Endothelial cell (in vitro differentiated cells): ENCODE measurements around the gene PBRM1. TPM values are rescaled to one million over a fixed set of nuclear protein-coding genes. Genes with fewer than 3 reads are reported as not detected.

Experiments used
- DNase-seq: peaks from one replicate; pipeline ENCODE4 v3.0.0; 2021; ENCODE audit warnings: low spot score
- H3K27ac Mint-ChIP-seq: one replicate; pipeline ENCODE4 v1.8.0; 2021; ENCODE audit warnings: mixed read lengths, inconsistent platforms; ENCODE audit not compliant: unreplicated experiment
- H3K27me3 Mint-ChIP-seq: one replicate; pipeline ENCODE4 v1.8.0; 2021; ENCODE audit warnings: mild to moderate bottlenecking, moderate library complexity, mixed read lengths, inconsistent platforms; ENCODE audit not compliant: unreplicated experiment
- H3K36me3 Mint-ChIP-seq: one replicate; pipeline ENCODE4 v1.8.0; 2021; ENCODE audit warnings: mild to moderate bottlenecking, low read depth, mixed read lengths, inconsistent platforms; ENCODE audit not compliant: unreplicated experiment
- H3K4me1 Mint-ChIP-seq: one replicate; pipeline ENCODE4 v1.8.0; 2021; ENCODE audit warnings: mild to moderate bottlenecking, mixed read lengths, inconsistent platforms; ENCODE audit not compliant: unreplicated experiment
- H3K4me3 Mint-ChIP-seq: one replicate; pipeline ENCODE4 v1.8.0; 2021; ENCODE audit warnings: mild to moderate bottlenecking, mixed read lengths, inconsistent platforms; ENCODE audit not compliant: unreplicated experiment
- H3K9me3 Mint-ChIP-seq: one replicate; pipeline ENCODE4 v1.8.0; 2021; ENCODE audit warnings: mixed read lengths, inconsistent platforms; ENCODE audit not compliant: unreplicated experiment
- CTCF ChIP-seq: fragments of 200-600 bp; sonication (generic); IDR thresholded peaks from one replicate; pipeline ENCODE4 v1.5.0; 2021; ENCODE audit warnings: antibody characterized with exemption; ENCODE audit not compliant: unreplicated experiment
- total RNA-seq: library from RNA; stranded (reverse); fragmentation: NEBNext Ultra II Directional; extraction: Animal tissue kit (Norgen Biotek cat#: 25700); gene quantifications from one replicate; pipeline ENCODE4 v1.2.1, GENCODE V29; 2021; ENCODE audit not compliant: unreplicated experiment

PBRM1 gene
- total RNA-seq, 1 donor from 2014 or later, result 68.7 TPM

GRCh38 chr3:52524752-52525679 is 160.7 kb downstream of the PBRM1 start:
- Mint-ChIP-seq H3K36me3 (peaks cover 44% of the 10 kb centered on the region), H3K4me1 (peaks cover under 1% of the 10 kb centered on the region), H3K9me3 (no peaks in the 10 kb centered on the region), H3K27ac (no peak overlapping the region), H3K4me3 (no peak overlapping the region), H3K27me3 (peaks cover 20% of the 10 kb centered on the region)
- no peak for DNase-seq
- TF ChIP-seq CTCF, result no peak

GRCh38 chr3:52524258-52524751 is 161.4 kb downstream of the PBRM1 start:
- TF ChIP-seq CTCF, result no peak
- Mint-ChIP-seq H3K27ac (peak overlapping the region; percentile 36), H3K4me1 (no peaks in the 10 kb centered on the region), H3K27me3 (peaks cover 23% of the 10 kb centered on the region), H3K4me3 (peak overlapping the region; percentile 83), H3K9me3 (no peaks in the 10 kb centered on the region), H3K36me3 (peaks cover 49% of the 10 kb centered on the region)
- DNase-seq, result no peak

- H3K36me3 Mint-ChIP-seq, result peaks cover 51% of the 10 kb centered on the region
- H3K4me1 Mint-ChIP-seq, result no peaks in the 10 kb centered on the region
- no peaks in the 10 kb centered on the region for H3K9me3 Mint-ChIP-seq
- peaks cover 20% of the 10 kb centered on the region for H3K27me3 Mint-ChIP-seq
- H3K4me3 Mint-ChIP-seq, result peak overlapping the region; percentile 83
- DNase-seq, result no peak
- TF ChIP-seq CTCF, result no peak
- no peak overlapping the region for H3K27ac Mint-ChIP-seq
Observed at GRCh38 chr3:52523386-52524257, 162.1 kb downstream of the PBRM1 start.

GRCh38 chr3:52522651-52523251 is 163.0 kb downstream of the PBRM1 start:
- Mint-ChIP-seq H3K36me3 (peaks cover 56% of the 10 kb centered on the region), H3K4me3 (no peak overlapping the region), H3K27ac (no peak overlapping the region), H3K4me1 (no peaks in the 10 kb centered on the region), H3K27me3 (peaks cover 23% of the 10 kb centered on the region), H3K9me3 (no peaks in the 10 kb centered on the region)
- no peak for TF ChIP-seq CTCF
- DNase-seq, result no peak
